SU-DHL-6 (cell line): Measurements from ENCODE around the gene TADA2B.

Source experiments
- H2AFZ ChIP-seq: fragments of 200-600 bp; sonication (generic); 2 replicates; pipeline ENCODE4 v1.6.1; 2014; ENCODE audit warnings: low read depth, mild to moderate bottlenecking, moderate library complexity, mixed read lengths, antibody characterized with exemption, low read length; ENCODE audit not compliant: severe bottlenecking
- H3F3A ChIP-seq: fragments of 200-600 bp; shearing (Covaris generic); 2 replicates; pipeline ENCODE4 v1.6.0; 2016; ENCODE audit warnings: antibody characterized with exemption, mild to moderate bottlenecking; ENCODE audit not compliant: insufficient read depth
- H3K27ac ChIP-seq: fragments of 200-600 bp; sonication (generic); 2 replicates; pipeline ENCODE4 v1.5.1; 2016; ENCODE audit warnings: low read depth, mild to moderate bottlenecking, low read length, moderate library complexity, mixed read lengths
- H3K27me3 ChIP-seq: fragments of 200-600 bp; sonication (generic), shearing (Covaris generic); 2 replicates; pipeline ENCODE4 v1.6.0; 2014; ENCODE audit warnings: mild to moderate bottlenecking, low read length
- H3K36me3 ChIP-seq: fragments of 200-600 bp; sonication (generic); 2 replicates; pipeline ENCODE4 v1.6.1; 2014; ENCODE audit warnings: mild to moderate bottlenecking, low read length, mixed read lengths
- H3K4me2 ChIP-seq: fragments of 300-600, 200-600 bp; shearing (Covaris generic), sonication (generic); 2 replicates; pipeline ENCODE4 v1.6.0; 2014; ENCODE audit warnings: low read length, low read depth, mild to moderate bottlenecking; ENCODE audit not compliant: poor library complexity, severe bottlenecking
- H3K4me3 ChIP-seq: fragments of 200-600 bp; sonication (generic); 2 replicates; pipeline ENCODE4 v1.5.1; 2014; ENCODE audit warnings: antibody characterized with exemption, low read length, mild to moderate bottlenecking, mixed read lengths; ENCODE audit not compliant: insufficient read depth, poor library complexity, severe bottlenecking
- H3K79me2 ChIP-seq: fragments of 200-600 bp; sonication (generic); 2 replicates; pipeline ENCODE4 v1.6.1; 2014; ENCODE audit warnings: mild to moderate bottlenecking, low read length, moderate library complexity; ENCODE audit not compliant: insufficient read depth
- H3K9ac ChIP-seq: fragments of 200-600 bp; sonication (generic); 2 replicates; pipeline ENCODE4 v1.7.0; 2014; ENCODE audit warnings: mild to moderate bottlenecking, low read length
- H3K9me2 ChIP-seq: fragments of 200-600 bp; sonication (generic); replicated peaks from 2 replicates; pipeline ENCODE4 v1.6.1; 2014; ENCODE audit warnings: low read length; ENCODE audit not compliant: insufficient read depth
- H3K9me3 ChIP-seq: fragments of 200-600 bp; sonication (generic); 2 replicates; pipeline ENCODE4 v1.6.1; 2014; ENCODE audit warnings: low read length, mixed read lengths; ENCODE audit not compliant: insufficient read depth
- H4K20me1 ChIP-seq: fragments of 200-600 bp; sonication (generic); 2 replicates; pipeline ENCODE4 v1.6.1; 2014; ENCODE audit warnings: low read depth, mild to moderate bottlenecking, antibody characterized with exemption, low read length, moderate library complexity, mixed read lengths
- EZH2phosphoT487 ChIP-seq: fragments of 200-600 bp; sonication (generic), shearing (Covaris generic); conservative IDR thresholded peaks from 2 replicates; pipeline ENCODE4 v1.6.1; 2018; ENCODE audit warnings: mild to moderate bottlenecking, antibody characterized with exemption, low read length, moderate library complexity, mixed read lengths
- TF ChIP-seq, protein P1 (sequence below): fragments of 200-600 bp; sonication (generic); IDR thresholded peaks from one replicate; pipeline ENCODE4 v1.5.1; 2017; ENCODE audit warnings: antibody characterized with exemption, mild to moderate bottlenecking, low read length, moderate library complexity; ENCODE audit not compliant: insufficient read depth, poor library complexity, severe bottlenecking

Gene TADA2B

DNA sequence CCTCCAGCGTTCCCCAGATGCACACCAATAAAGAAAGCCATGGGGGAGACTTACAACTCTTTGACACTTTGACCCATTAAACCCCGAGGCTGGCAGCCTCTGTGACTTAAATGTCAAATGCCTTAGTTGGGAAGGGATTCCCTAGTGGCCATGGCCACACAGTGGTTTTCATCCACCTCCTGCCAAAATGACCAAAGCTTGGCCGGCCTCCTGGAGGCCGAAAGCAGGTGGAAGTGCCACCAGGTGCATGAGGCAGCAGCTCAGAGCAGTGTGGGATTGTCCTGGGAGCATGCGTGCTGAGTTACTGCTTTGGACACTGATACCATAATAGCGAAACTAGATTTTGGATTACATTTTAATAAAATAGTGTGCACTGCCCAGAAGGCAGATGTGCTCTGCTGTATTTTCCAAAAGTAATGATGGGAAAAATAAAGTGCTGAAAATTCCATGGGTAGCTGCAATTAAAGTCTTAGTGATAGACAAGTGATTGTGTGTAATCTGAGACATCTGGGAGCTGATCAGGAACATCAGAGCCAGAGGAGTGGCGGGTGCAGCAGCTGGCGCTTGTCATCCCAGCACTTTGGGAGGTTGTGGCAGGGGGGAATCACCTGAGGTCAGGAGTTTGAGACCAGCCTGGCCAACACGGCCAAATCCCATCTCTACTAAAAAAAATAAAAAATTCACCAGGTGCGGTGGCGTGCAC, 39.8 kb upstream of the TADA2B start:
- Histone ChIP-seq H3K9me2 (no peaks in the 10 kb centered on the region), H3K27me3 (no peaks in the 10 kb centered on the region), H3K4me2 (no peak overlapping the region), H2AFZ (no peak overlapping the region), H3K27ac (no peak overlapping the region), H3K36me3 (no peaks in the 10 kb centered on the region), H3K9me3 (no peaks in the 10 kb centered on the region), H3F3A (no peaks in the 10 kb centered on the region), H3K9ac (no peak overlapping the region), H3K4me3 (no peak overlapping the region), H3K79me2 (no peaks in the 10 kb centered on the region), H4K20me1 (no peaks in the 10 kb centered on the region)
- TF ChIP-seq, protein P1, sequence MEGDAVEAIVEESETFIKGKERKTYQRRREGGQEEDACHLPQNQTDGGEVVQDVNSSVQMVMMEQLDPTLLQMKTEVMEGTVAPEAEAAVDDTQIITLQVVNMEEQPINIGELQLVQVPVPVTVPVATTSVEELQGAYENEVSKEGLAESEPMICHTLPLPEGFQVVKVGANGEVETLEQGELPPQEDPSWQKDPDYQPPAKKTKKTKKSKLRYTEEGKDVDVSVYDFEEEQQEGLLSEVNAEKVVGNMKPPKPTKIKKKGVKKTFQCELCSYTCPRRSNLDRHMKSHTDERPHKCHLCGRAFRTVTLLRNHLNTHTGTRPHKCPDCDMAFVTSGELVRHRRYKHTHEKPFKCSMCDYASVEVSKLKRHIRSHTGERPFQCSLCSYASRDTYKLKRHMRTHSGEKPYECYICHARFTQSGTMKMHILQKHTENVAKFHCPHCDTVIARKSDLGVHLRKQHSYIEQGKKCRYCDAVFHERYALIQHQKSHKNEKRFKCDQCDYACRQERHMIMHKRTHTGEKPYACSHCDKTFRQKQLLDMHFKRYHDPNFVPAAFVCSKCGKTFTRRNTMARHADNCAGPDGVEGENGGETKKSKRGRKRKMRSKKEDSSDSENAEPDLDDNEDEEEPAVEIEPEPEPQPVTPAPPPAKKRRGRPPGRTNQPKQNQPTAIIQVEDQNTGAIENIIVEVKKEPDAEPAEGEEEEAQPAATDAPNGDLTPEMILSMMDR: no peak
- TF ChIP-seq EZH2phosphoT487: no peak

DNA sequence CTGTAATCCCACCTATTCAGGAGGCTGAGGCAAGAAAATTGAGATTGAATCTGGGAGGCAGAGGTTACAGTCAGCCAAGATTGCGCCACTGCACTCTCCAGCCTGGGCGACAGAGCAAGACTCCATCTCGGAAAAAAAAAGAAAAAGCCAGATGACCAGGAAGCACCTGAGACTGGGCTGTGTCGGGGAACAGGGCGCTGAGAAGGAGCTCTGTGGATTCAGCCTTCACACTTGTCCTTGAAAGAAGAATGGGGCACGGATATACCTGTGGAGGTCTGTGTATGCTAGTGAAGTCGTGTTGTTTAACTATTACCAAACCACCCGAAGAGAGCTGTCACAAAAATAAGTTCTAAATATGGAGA, 39.3 kb upstream of the TADA2B start:
- H3K4me2 ChIP-seq: no peak overlapping the region
- H3K9me3 ChIP-seq: no peaks in the 10 kb centered on the region
- no peak for TF ChIP-seq EZH2phosphoT487
- TF ChIP-seq, protein P1: no peak
- H3K4me3 ChIP-seq: no peak overlapping the region
- no peaks in the 10 kb centered on the region for H3K79me2 ChIP-seq
- H3K9me2 ChIP-seq: no peaks in the 10 kb centered on the region
- no peaks in the 10 kb centered on the region for H3F3A ChIP-seq
- no peaks in the 10 kb centered on the region for H4K20me1 ChIP-seq
- no peaks in the 10 kb centered on the region for H3K27me3 ChIP-seq
- no peaks in the 10 kb centered on the region for H3K36me3 ChIP-seq
- H3K27ac ChIP-seq: no peak overlapping the region
- H2AFZ ChIP-seq: no peak overlapping the region
- H3K9ac ChIP-seq: no peak overlapping the region

DNA sequence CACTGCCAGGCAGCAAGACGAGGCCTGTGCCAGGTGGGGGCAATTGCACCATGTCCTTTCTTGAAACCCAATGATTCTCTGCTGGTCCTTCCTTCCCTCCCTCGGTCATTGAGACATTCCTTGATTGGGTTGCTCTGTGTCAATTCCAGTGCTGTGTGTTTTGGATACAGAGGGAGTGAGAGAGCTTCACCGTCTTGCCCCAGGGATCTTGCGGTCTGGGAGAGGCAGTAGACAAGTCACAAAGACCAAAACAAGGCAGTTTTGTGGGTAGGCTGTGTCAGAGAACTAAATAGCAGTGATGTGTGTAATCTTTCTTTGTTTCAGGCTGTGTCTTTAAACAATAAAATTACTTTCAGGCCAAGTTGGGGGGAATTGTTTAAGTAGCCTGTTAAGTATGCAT, 38.8 kb upstream of the TADA2B start:
- H3F3A ChIP-seq: no peaks in the 10 kb centered on the region
- no peaks in the 10 kb centered on the region for H3K27me3 ChIP-seq
- TF ChIP-seq, protein P1: no peak
- no peaks in the 10 kb centered on the region for H3K79me2 ChIP-seq
- no peak overlapping the region for H3K4me2 ChIP-seq
- H4K20me1 ChIP-seq: no peaks in the 10 kb centered on the region
- no peak overlapping the region for H2AFZ ChIP-seq
- H3K27ac ChIP-seq: no peak overlapping the region
- H3K9me3 ChIP-seq: no peaks in the 10 kb centered on the region
- no peak overlapping the region for H3K4me3 ChIP-seq
- no peaks in the 10 kb centered on the region for H3K9me2 ChIP-seq
- no peaks in the 10 kb centered on the region for H3K36me3 ChIP-seq
- H3K9ac ChIP-seq: no peak overlapping the region
